Loucy (cell line): Measurements from ENCODE around the gene TMEM201.

ENCODE experiments used
- CTCF ChIP-seq: fragments of 200-600 bp; sonication (generic); conservative IDR thresholded peaks from 2 replicates; pipeline ENCODE4 v1.5.1; 2014; ENCODE audit warnings: mild to moderate bottlenecking, antibody characterized with exemption, low read length
- EZH2phosphoT487 ChIP-seq: fragments of 200-600 bp; IDR thresholded peaks from 2 replicates; pipeline ENCODE4 v1.6.1; 2018; ENCODE audit warnings: antibody characterized with exemption, mild to moderate bottlenecking, moderate library complexity, borderline replicate concordance

- TF ChIP-seq CTCF = no peak
- TF ChIP-seq EZH2phosphoT487 = no peak
These were observed 5.9 kb downstream of the TMEM201 start for GRCh38 chr1:9594471-9595155.
